Ramos (cell line): ENCODE measurements around the gene CAPN5.

Experiments
- in situ Hi-C: fragments of 300-500 bp; cut with MboI; formaldehyde crosslinking; loops from one replicate; pipeline ENCODE4 v1.14.3; 2022; ENCODE audit warnings: low sequenced_read_pairs; ENCODE audit not compliant: unreplicated experiment

CAPN5 gene

GRCh38 chr11:77081381-77081851 lies 14.6 kb downstream of the CAPN5 start:
- in situ Hi-C loops = no loop called here

- in situ Hi-C loops = no loop called here
Observed at GRCh38 chr11:77081976-77082836, 15.4 kb downstream of the CAPN5 start.

- in situ Hi-C loops = no loop called here
Observed at GRCh38 chr11:77082838-77083565, 16.2 kb downstream of the CAPN5 start.

- in situ Hi-C loops = no loop called here
Observed at GRCh38 chr11:77083566-77084245, 16.9 kb downstream of the CAPN5 start.

- in situ Hi-C loops = no loop called here
Observed at GRCh38 chr11:77084581-77085191, 17.9 kb downstream of the CAPN5 start.

GRCh38 chr11:77085652-77086051 lies 18.9 kb downstream of the CAPN5 start:
- in situ Hi-C loops = no loop called here

- in situ Hi-C loops = no loop called here
Observed at GRCh38 chr11:77086521-77087472, 20.0 kb downstream of the CAPN5 start.

- in situ Hi-C loops = no loop called here
Observed at GRCh38 chr11:77087723-77088225, 21.0 kb downstream of the CAPN5 start.

- in situ Hi-C loops = no loop called here
Observed at GRCh38 chr11:77088236-77089003, 21.6 kb downstream of the CAPN5 start.

GRCh38 chr11:77089004-77089545 lies 22.3 kb downstream of the CAPN5 start:
- in situ Hi-C loops = no loop called here

- in situ Hi-C loops = loop anchor here (5.0 kb wide), 1 partner anchor 48 kb away; no protein-coding TSS in a partner anchor
Observed at GRCh38 chr11:77090046-77090372, 23.2 kb downstream of the CAPN5 start.

- in situ Hi-C loops = loop anchor here (5.0 kb wide), 1 partner anchor 48 kb away; no protein-coding TSS in a partner anchor
Observed at GRCh38 chr11:77090373-77091111, 23.8 kb downstream of the CAPN5 start.

GRCh38 chr11:77091146-77091940 lies 24.6 kb downstream of the CAPN5 start:
- in situ Hi-C loops = loop anchor here (5.0 kb wide), 1 partner anchor 49 kb away; no protein-coding TSS in a partner anchor

- in situ Hi-C loops = loop anchor here (5.0 kb wide), 1 partner anchor 50 kb away; no protein-coding TSS in a partner anchor
Observed at GRCh38 chr11:77092382-77092781, 25.6 kb downstream of the CAPN5 start.

GRCh38 chr11:77093056-77093891 lies 26.5 kb downstream of the CAPN5 start:
- in situ Hi-C loops = loop anchor here (5.0 kb wide), 1 partner anchor 51 kb away; no protein-coding TSS in a partner anchor
